ENCODE measurements around the gene PCDHA2.
"Not testable (repeated sequence)": the region's sequence is repeated elsewhere in the genome, so short reads cannot be mapped to it uniquely, and the experiment has no call there.

The PCDHA2 gene
- 0 reads per million in 4 experiments for total RNA-seq

GRCh38 chr5:140794595-140795258 lies at the start of gene PCDHA2:
PCDHA2 (plus strand) TSS chr5:140794852.
- no peak for DNase-seq

DNA sequence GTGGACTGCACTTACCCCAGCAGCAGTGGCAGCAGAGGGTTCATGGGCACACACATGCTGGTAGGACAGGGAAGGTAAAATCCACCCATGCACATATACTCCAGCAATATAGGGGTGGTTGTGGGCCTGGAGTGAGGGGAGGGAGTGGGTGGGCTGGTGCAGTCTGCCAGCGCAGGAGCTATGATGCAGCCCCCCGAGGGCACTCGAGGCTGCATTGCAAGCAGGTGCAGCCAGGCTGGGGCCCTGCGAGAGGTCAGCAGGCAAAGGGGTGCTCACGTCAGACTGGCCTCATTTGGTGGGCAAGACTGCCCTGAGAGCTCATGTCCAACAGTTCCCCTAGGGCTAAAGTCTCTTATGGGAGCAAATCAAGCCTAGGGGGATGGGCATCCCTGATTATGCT lies 41.1 kb upstream of the PCDHA2 start:
- DNase-seq: no peak

- no peak for DNase-seq
Observed at GRCh38 chr5:140764177-140764973, 30.3 kb upstream of the PCDHA2 start.

- no peak for DNase-seq
Observed at GRCh38 chr5:140767444-140767843, 27.2 kb upstream of the PCDHA2 start.

DNA sequence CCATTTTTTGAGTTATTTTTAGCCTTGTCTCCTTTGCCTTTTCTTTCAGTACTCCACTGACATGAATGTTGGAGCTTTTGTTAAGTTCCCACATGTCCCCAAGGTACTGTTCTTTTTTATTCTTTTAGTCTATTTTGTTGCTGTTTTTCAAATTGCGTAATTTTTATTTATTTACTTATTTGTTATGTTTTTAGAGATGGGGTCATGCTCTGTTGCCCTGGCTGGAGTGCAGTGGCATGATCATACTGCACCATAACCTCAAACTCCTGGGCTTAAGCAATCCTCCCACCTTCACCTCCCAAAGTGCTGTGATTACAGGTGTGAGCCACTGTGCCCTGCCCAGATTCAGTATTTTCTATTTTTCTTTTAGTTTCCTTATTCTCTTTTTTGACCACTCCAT lies 14.1 kb upstream of the PCDHA2 start:
- DNase-seq: no peak

DNA sequence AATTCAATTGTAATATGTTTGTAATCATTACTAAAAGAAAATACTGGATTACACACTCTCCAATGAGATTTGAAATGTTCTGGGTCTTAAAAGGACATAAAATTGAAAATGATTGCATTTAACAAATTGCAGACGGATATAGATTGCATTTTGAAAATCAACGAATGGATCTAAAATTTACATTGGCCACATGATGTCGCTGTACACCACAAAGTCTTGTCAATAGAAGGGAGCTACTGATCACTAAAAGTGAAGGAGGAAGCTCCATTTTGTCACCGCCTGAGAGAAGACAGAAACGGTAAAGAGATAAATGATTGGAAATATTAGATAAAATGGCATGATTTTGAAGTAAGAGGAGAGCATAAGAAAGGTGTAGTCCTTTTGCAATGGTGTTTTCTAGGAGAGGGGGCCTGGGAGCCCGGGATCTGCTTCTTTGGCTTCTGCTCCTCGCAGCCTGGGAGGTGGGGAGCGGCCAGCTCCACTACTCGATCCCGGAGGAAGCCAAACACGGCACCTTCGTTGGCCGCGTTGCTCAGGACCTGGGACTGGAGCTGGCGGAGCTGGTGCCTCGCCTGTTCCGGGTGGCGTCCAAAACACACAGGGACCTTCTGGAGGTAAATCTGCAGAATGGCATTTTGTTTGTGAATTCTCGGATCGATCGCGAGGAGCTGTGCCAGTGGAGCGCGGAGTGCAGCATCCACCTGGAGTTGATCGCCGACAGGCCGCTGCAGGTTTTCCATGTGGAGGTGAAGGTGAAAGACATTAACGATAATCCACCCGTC lies 8.6 kb upstream of the PCDHA2 start, which contains the start of gene PCDHA1:
PCDHA1 (plus strand) TSS at position 236 of the 782 bp plus-strand sequence.
- no peak for DNase-seq

- DNase-seq: not testable (repeated sequence)
Observed at GRCh38 chr5:140787422-140787821, 7.2 kb upstream of the PCDHA2 start.

GRCh38 chr5:140787849-140788504 lies 6.7 kb upstream of the PCDHA2 start:
- DNase-seq: not testable (repeated sequence)

DNA sequence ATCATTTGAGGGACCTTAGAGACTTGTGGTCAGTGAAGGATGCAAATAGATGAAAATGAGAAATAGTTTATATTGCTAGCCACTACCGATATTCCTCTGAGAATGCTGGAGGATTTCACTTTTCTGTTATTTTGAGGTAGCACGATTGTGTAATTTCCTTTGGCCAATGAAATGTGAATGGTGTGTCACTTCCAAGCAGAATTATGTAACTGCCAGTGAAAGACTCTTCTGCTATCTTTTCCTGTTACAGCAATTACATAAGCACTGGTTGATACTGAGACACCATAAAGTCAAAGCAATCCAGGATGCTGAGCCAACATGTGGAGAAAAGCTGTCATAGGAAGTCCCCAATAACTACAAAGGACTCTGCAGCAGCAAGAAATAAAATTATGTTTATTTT lies 3.6 kb upstream of the PCDHA2 start:
- no peak for DNase-seq

GRCh38 chr5:140795259-140795641 lies 598 bp downstream of the PCDHA2 start:
- DNase-seq: no peak

- not testable (repeated sequence) for DNase-seq
Observed at GRCh38 chr5:140796072-140796717, 1.5 kb downstream of the PCDHA2 start.

DNA sequence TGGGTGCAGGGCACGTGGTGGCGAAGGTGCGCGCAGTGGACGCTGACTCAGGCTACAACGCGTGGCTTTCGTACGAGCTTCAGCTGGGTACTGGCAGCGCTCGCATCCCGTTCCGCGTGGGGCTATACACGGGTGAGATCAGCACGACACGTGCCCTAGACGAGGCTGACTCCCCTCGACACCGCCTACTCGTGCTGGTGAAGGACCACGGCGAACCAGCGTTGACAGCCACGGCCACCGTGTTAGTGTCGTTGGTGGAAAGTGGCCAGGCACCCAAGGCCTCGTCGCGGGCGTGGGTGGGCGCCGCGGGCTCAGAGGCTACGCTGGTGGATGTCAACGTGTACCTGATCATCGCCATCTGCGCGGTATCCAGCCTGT lies 2.1 kb downstream of the PCDHA2 start:
- no peak for DNase-seq

DNA sequence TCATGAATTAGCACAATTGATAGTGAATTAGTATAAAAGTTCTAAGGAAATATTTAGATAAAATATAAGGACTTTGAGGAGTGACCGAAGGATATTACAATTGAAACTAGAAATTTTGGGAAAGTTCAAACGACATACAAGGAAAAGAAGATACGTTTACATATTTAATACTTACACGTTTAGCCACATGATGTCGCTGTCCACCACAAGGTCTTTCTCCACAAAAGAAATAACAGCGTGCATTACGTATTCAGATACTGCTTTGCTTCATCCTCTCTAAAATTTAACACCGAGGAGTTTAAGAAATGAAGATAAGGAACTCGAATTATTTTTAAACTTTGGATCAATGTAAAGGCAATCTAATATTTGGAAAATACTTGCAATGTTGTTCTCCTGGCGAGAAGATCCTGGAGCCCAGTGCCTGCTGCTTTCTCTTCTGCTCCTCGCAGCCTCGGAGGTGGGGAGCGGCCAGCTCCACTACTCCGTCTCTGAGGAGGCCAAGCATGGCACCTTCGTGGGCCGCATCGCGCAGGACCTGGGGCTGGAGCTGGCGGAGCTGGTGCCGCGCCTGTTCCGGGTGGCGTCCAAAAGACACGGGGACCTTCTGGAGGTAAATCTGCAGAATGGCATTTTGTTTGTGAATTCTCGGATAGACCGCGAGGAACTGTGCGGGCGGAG lies 6.3 kb downstream of the PCDHA2 start, which contains the start of gene PCDHA3:
PCDHA3 (plus strand) TSS at position 242 of the 678 bp plus-strand sequence.
- no peak for DNase-seq

GRCh38 chr5:140801494-140801841 lies 6.8 kb downstream of the PCDHA2 start:
- DNase-seq: no peak

- not testable (repeated sequence) for DNase-seq
Observed at GRCh38 chr5:140802381-140802780, 7.7 kb downstream of the PCDHA2 start.

DNA sequence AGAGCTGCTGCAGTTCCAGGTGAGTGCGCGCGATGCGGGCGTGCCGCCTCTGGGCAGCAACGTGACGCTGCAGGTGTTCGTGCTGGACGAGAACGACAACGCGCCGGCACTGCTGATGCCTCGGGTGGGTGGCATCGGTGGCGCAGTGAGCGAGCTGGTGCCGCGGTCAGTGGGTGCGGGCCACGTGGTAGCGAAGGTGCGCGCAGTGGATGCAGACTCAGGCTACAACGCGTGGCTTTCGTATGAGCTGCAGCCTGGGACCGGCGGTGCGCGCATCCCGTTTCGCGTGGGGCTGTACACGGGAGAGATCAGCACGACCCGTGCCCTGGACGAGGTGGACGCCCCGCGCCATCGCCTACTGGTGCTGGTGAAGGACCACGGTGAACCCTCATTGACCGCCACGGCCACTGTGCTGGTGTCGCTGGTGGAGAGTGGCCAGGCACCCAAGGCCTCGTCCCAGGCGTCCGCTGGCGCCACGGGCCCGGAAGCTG lies 8.2 kb downstream of the PCDHA2 start:
- no peak for DNase-seq

DNA sequence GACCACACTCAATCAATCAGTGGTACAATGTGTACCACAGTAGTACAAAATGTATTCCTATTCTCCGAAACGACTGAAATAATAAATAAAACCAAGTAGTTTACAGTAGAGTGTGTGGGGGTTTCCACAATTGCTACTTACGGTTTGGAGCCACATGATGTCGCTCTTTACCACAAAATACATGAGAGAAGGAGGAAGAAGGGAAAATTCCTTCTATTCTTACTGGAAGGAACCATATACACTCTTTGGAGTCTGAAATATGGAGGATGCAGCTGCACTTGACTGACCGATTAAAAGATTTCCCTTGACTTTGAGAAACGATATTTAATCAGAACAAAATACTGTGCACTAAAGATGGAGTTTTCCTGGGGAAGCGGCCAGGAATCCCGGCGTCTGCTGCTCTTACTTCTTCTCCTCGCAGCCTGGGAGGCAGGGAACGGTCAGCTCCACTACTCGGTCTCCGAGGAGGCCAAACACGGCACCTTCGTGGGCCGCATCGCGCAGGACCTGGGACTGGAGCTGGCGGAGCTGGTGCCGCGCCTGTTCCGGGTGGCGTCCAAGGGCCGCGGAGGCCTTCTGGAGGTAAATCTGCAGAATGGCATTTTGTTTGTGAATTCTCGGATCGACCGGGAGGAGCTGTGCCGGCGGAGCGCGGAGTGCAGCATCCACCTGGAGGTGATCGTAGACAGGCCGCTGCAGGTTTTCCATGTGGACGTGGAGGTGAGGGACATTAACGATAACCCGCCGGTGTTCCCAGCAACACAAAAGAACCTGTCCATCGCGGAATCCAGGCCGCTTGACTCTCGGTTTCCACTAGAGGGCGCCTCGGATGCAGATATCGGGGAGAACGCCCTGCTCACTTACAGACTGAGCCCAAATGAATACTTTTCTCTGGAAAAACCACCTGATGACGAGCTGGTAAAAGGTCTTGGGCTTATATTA lies 12.5 kb downstream of the PCDHA2 start, which contains the start of gene PCDHA4:
PCDHA4 (plus strand) TSS at position 235 of the 942 bp plus-strand sequence.
- DNase-seq: no peak

- DNase-seq: not testable (repeated sequence)
Observed at GRCh38 chr5:140808241-140808888, 13.7 kb downstream of the PCDHA2 start.

DNA sequence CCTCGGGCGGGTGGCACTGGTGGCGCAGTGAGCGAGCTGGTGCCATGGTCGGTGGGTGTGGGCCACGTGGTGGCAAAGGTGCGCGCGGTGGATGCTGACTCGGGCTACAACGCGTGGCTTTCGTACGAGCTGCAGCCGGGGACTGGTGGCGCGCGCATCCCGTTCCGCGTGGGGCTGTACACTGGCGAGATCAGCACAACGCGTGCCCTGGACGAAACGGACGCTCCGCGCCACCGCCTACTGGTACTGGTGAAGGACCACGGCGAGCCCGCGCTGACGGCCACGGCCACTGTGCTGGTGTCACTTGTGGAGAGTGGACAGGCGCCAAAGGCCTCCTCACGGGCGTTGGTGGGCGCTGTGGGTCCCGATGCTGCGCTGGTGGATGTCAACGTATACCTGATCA lies 14.2 kb downstream of the PCDHA2 start:
- no peak for DNase-seq

All from effector CD8-positive, alpha-beta T cell (primary cell).